NCI-H1092 (cell line): ENCODE data around the gene PRMT7.
A peak's percentile ranks its signal among the peaks of the same experiment; 100 is the strongest.

Experiments used
- DNase-seq: peaks from one replicate; lab custom pipeline; 2025; lab: John Stamatoyannopoulos, UW

Gene PRMT7

DNA sequence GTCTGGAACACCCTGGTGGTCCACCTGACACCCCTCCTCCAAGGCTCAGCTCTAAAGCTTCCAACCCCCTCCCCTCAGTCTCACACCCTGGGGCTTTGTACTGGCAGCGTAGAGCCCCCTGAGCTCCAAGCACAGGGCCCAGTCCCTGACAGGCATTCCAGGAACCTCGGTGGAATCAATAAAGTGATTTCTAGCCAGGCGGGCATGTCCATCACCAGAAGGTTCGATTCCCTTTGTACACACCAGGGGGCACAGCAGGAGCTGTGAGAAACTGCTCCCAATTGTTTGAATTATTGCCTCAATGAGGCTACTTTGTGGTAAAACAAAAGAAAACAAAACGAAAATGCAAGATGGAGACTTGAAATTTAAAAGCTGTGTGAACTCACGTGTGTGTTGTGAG, 85.7 kb downstream of the PRMT7 start:
- DNase-seq = no peak

DNA sequence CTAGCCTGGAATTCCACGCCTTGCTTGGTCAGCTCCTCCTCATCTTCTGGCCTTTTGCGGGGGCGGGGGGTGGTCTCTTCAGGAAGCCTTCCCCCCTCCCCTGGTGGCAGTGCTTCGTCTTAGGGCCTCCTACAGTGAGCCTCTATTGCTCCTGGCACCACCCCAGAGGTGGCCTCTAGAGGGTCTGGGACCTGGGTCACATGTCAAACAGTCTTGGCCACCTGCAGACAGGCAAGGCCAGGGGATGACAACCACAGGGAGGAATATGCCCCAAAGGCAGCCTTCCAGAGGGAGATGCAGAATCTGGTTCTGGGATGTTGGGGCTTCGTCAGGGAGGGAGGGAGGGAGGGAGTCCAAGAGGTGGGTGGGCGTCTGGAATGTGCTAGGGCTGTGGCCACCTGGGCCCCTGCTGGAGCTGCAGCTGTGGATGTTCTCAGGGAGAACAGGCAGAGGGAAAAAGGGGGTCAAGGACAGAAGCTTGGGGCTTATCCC, 86.9 kb downstream of the PRMT7 start:
- no peak for DNase-seq

GRCh38 chr16:68399456-68399855, 88.6 kb downstream of the PRMT7 start:
- DNase-seq = no peak

DNA sequence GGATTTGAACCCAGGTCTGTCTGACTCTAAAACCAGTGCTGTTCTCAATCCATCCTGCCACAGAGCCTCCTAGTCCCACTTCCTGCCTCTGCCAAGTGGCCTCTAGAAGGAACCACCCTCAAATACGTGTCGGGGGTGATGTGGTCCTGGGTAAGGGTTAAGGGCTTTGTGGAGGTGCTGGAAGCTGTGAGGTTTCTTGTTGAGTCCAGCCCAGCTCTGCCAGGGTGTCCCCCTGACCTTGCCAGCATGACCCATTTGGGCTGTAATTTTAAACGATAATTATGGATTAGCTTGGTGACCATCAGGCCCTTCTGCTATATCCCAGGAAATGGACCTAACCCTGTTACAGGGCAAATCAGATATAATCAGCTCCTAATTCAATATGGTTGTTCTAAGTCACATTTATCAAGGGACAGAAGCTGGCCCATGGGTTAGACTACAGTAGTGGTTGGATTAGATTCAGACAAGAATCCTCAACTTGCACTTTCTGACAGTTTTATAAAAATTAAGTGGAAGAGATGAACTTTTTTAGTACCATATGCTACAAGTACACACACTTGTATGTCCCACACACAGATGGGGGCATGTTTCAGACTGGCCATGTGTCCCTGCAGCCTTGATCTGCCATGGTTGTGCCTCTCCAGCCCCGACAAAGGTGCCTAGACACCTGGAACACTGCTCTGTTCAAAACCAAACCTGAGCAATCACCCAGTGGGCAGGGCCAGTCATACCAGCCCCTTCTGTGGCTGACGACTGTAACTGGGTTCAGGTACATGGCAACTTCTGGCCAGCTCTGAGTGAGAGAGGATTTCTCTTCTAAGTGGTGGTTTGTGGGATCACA, 89.5 kb downstream of the PRMT7 start:
- no peak for DNase-seq

DNA sequence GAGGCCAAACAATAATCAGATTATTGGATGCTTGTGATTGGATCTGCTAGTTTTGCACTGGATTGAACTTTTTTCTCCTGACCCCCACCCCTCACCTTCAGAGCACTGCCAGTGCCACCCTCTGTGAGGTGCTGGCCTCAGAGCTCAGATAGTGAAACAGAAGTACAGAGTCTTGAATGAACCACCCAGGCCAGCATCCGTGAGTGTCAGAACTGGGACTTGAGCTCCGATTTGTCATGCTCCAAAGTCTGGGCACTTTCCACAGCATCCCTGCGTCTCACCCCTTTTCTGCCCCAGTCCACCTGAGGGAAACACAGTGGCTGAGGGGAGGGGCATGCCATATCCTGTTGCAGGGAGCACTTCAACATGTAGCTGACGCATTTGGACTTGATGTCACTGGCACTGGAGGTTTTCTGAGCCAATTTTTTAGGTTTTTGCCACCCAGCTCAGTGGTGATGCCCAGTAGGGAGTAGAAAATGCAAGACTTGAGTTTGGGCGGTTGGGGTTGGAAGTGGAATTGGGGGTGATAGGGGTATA, 90.2 kb downstream of the PRMT7 start:
- no peak for DNase-seq

DNA sequence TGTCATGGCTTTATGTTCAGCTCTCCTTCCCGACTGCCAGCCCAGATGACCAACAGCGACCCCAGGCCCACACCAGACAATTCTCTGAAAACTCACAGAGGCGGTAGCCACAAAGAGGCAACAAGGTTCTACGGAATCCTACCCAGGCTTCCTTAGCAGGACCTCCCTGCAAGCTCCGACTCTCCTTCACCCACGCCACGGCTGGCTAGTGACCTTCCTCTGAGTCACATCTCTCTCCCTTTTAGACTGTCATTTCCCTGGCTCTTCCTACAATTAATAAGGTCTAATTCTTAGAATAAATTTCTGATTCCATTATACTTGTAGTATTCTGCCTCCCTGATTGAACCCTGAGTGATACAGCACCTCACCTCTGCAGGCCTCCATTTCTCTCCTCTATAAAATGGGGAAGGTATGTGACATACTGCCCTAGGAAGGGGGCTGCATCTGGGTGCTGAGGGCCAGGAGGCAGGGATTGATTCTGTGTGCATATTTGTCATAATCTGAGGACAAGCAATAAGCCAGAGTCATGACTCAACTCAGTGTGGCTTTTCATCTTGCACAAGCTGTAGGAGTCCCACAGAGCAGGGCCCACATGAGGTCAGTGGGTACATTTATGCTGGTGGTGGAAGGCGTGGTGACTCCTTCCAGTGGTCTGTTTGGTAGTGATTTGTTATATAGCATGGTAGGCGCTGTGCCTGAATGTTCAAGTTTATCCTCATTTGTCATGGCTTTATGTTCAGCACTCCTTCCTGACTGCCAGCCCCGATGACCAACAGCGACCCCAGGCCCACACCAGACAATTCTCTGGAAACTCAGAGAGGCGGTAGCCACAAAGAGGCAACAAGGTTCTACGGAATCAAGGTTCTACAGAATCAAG, 91.3 kb downstream of the PRMT7 start:
- DNase-seq = no peak

DNA sequence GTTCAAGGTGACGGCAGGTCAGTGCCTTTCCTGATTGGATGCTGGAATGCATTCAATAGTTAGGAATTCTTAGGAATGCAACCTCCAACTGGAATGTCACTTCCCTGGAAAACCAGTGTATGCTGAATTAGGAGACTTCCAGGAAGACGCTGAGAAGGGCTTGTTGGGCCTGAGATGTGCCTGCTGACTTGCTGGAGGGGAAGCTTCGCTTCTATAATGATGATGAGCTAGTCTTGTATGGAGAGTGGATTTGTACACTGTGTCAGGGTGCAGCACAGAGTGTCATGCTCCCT, 91.9 kb downstream of the PRMT7 start:
- DNase-seq = no peak

GRCh38 chr16:68403177-68403576, 92.4 kb downstream of the PRMT7 start:
- DNase-seq = no peak

DNA sequence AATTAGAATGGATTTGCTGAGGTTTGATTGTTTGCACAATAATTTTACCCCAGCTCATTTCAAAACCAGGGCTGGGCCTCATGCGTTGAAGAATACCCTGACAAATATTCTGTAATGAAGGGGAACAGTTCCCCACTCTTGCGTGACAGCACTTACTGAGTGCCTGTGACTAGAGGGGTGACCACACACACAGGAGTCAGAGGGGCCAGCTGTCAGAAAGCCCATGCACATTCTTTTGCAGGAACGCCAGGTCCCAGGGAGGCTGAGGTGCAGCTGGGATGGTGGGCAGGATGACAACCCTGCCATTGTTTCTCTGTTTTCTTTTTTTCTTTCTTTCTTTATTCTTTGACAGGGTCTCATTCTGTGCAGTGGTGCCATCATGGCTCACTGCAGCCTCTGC, 92.9 kb downstream of the PRMT7 start:
- DNase-seq = no peak

DNA sequence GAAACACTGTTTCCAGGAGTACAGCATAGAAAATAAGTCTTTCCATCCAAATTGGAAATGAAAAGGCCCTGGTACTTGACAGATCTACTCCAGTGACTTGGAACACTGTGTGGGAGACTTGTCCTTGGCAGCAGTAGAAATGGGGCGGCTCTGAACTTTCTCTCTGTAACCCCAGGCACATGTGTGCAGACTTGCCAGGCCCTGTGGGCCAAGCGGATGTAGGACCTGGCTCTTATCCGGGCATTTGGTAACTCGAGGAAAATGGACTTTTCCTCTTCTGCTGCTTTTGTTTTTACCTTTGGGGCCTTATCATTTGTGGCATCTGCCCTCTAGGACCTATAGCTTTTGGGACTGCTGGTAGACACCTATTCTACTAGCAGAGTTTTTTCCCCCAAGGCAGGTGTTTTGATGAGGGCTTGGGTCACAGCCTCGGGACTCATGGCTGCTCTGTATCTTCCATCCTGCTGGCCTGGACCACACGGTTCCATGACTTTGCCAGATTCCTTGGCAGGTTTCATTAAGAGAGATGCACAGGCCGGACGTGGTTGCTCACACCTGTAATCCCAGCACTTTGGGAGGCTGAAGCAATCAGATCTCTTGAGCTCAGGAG, 94.0 kb downstream of the PRMT7 start:
- DNase-seq = no peak

GRCh38 chr16:68406458-68407152, 95.8 kb downstream of the PRMT7 start:
- peak; percentile 67 for DNase-seq
